HG02571 (cell line): ENCODE results near the gene EEIG1.

Source experiments
- ATAC-seq: cut with Tn5 transposase; IDR thresholded peaks from one replicate; pipeline ENCODE4 v1.9.1; 2021; ENCODE audit warnings: mild to moderate bottlenecking, moderate library complexity; ENCODE audit not compliant: unreplicated experiment

EEIG1 gene

DNA sequence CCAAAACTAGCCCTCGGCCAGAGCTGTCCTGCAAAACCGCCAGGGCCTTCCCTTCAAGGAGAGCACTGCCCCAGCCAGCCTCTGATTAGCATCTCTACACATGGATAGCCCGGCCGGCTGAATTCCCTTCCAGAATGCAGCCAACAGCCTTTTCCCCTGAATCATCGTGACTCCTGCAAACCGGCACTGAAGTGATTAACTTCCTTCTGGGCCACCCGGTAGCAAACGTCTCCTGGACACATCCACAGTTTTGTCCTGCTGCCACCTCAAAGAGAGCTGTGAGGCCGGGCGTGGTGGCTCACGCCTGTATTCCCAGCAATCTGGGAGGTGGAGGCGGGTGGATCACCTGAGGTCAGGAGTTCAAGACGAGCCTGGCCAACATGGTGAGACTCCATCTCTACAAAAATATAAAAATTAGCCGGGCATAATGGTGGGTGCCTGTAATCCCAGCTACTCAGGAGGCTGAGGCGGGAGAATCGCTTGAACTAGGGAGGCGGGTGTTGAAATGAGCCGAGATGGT lies 21.1 kb upstream of the EEIG1 start:
- ATAC-seq = no peak

GRCh38 chr9:128001151-128001778 lies 20.5 kb upstream of the EEIG1 start:
- ATAC-seq = no peak

DNA sequence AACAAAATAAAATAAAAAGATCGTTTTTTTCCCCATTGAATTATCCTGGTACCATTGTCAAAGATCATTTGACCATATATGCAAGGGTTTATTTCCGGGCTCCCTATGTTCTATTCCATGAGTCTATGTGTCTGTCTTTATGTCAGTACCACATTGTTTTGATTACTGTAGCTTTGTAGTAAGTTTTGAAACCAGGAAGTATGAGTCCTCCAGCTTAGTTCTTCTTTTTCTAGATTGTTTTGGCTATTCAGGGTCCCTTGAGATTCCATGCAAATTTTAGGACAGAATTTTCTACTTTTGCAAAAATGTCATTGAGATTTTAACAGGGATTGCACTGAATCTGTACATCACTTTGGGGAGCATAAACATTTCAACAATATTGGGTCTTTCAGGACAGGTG lies 18.7 kb upstream of the EEIG1 start:
- ATAC-seq = no peak

GRCh38 chr9:127993721-127994120 lies 12.9 kb upstream of the EEIG1 start:
- ATAC-seq = no peak

DNA sequence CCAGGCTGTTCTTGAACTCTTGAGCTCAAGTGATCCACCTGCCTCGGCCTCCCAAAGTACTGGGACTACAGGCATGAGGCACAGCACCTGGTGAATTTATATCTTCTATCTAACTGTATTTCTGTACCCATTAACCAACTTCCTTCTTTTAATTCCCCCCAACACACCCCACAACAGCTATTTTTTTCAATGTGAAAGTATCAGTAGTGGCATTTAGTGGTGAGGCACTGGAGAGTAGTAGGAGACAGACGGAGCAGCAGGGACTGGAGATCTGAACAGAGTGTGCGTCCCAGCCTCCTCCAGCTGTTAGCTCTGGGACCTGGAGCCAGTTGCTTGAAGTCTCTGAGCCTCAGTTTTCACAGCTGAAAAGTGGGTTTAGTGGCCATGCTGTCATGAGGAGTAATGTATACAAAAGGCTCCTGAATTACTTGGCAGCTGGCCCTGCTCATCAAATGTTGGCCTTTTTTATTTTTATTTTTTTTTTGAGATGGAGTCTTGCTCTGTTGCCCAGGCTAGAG lies 11.0 kb upstream of the EEIG1 start:
- ATAC-seq = no peak

- ATAC-seq = no peak
These were observed 10.4 kb upstream of the EEIG1 start for GRCh38 chr9:127991017-127991756.

- no peak for ATAC-seq
These were observed 9.8 kb upstream of the EEIG1 start for GRCh38 chr9:127990554-127990953.

DNA sequence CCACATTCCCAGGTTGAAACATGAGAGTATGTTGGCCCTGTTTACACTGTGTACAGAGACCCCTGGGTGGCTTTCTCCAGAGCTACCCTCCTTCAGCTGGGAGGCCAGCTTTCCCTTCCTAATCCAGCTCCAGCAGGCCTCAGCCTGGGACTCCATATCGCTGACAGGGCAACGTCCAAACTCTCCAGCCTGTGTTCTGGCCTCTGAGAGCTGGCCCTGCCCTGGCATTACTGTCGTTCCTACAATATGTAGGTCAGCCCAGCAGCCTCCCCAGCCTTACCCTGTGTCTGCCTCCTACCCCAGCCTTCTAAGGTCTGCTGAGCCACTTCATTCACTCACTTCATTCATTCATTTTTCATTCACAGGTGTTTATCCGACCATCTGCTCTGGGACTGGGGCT lies 8.3 kb upstream of the EEIG1 start:
- ATAC-seq = no peak

DNA sequence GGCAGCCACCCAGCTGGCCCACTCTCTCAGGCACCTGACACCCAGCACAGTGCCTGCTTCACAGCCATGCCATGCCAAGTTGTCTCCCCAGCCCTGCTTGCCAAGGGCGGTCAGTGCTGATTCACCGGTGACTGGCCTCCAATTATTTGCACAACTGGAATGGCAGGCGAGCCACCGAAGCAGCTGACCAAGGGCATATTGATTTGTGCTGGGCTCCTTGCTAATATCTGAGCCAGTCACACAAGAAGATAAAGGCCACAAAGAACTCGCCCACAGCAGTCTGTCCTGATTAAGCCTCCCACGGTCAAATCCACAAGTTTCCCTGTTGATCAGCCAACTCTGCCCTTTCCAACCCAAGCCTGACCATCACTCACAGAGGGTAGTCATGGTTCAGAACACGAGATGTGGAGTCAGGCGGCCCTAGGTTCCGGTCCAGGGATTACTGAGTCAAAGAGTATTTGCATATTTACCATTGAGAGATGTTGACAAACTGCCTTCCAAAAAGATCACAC lies 6.4 kb upstream of the EEIG1 start:
- ATAC-seq = no peak

- no peak for ATAC-seq
These were observed 4.2 kb upstream of the EEIG1 start for GRCh38 chr9:127985011-127985410.

DNA sequence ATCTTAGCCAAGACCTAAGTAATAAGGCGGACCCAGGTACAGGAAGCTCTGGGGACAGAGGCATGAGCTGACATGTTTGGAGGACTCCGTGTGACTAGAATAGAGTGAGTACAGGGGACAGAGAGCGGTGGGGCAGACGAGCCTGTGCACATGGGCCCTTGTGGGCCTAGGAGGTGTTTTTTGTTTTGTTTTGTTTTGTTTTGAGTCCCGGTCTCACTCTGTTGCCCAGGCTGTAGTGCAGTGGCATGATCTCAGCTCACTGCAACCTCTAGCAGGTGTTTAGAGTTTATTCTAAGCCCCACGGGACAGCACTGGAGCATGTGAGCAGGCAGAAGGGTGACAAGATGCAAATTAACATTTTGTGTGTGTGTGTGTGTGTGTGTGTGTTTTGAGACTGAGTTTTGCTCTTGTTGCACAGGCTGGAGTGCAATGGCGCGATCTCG lies 3.1 kb upstream of the EEIG1 start:
- peak; percentile 35 for ATAC-seq

GRCh38 chr9:127982912-127983311 lies 2.1 kb upstream of the EEIG1 start:
- ATAC-seq = no peak

DNA sequence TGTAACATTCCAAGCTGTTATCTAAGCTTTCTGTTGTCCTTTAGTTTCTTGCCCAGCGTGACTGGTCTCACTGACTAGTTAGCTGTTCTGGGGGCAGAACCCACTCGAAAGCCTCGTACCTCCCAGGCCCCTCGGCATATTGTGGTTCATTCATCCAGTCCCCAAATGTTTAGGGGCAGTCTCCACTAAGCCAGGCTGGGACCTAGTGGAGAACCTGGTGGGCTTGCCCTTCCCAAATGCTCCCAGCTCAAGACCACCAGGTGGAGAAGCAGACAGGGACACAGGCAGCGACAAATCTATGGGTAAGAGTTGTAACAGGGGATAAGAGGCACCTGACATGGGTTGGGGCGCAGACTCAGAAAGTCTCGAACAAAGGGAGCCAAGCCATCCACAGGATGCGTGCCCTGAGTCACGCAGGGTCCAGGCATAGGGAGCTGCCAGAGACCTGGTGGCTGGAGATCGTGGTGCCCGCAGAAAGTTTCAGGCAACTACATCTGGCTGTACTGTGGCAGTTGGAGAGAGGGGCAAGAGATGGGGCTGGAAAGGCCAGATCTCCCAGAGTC lies 851 bp upstream of the EEIG1 start:
- no peak for ATAC-seq

DNA sequence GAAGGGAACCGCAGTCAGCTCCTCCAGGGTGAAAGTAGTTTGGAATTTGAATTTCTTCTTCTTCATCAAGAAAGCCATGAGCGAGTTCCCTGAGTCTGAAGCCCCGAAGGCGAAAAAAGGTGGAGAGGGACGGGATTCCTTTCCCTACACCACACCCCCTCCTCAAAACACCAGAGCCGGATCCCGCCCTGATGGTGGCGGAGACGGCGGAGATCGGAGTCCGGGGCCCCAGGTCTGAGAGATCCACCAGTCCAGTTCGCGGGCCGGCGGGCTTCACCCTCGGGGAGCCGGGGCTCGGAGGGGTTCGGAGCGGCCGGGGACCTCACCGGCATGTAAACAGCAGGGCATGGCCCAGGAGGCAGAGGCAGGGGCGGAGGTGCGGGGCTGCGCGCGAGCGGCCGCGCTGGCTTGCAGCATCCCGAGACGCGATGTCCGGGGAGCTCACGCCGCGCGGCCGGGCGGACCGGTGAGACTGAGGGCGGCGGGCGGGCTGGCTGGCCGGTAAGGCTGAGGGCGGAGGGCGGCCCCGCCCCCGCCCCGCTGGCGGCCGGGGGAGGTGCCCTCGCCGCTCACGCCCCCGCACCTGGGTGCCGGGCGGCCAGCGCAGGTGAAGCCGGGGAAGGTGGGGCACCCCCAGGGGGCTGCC lies 606 bp downstream of the EEIG1 start:
- ATAC-seq = peak; percentile 35

DNA sequence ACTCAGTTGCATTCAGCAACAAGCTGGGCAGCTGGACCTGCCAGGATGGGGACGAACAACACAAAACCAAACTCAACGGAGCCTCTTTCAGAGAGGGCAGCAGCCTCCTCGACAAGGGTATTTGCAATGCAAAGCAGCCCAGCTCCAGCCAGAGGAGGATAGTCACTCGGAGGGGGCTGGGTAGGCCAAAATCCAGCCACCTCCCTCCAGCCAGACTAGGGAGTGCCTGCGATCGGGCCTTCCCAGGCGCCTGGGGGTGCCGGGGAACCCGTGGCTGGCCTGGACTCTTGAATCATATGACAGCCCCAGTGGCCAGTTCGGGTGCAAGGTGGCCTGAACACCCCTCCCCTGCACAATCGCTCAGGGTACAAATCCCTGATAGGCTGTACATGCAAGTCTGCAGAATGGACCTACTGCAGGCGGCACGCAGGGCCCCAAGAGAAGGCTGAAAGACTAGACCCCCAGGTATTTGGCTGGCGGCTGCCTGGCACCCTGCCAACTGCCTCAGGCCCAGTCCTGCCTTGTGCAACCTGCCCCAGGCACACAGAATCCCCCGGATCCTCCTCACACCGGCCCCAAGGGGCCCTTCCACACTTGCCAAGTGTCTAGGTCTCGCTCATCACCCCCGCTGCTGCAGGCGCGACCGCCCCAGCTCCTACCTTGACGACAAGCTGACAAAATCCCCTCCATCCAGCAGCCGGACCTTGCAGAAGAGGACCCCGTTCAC lies 1.3 kb downstream of the EEIG1 start:
- ATAC-seq = no peak

DNA sequence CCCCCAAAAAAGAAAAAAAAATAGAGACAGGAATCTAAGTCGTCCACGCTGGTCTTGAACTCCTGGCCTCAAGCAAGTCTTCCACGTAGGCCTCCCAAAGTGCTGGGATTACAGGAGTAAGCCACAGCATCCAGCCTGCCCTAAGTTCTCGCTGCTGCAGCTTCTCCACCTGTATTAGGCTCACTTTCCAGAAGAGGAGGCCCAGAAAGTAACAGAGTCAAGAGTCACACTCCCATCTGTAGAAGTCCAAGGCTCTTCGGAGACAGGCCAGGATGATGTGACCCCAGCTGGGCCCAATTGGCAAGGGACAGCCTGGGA lies 1.8 kb downstream of the EEIG1 start:
- ATAC-seq = no peak

- ATAC-seq = no peak
These were observed 2.7 kb downstream of the EEIG1 start for GRCh38 chr9:127977884-127978647.

- no peak for ATAC-seq
These were observed 3.5 kb downstream of the EEIG1 start for GRCh38 chr9:127977009-127977883.

GRCh38 chr9:127976498-127976897 lies 4.3 kb downstream of the EEIG1 start:
- no peak for ATAC-seq
